Measurements from ENCODE around the gene RNF32.

Gene RNF32

DNA sequence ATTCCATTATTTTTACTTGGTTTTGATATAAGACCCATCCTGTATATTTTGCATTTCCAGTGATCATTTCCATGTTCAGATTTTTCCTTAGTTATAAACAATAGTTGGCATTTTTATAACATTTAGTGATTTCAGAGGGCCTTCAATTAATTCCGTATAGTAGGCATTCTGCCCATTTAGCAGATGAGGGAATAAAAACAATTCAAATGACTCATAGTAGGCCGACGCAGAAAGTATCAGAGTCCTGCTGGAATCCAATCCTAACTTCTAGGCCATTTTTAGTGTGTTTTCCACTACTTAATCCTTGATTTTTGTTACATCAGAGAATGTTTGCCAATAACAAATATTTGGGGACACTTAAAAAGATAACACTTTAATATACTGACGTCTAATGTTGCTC lies 15.4 kb downstream of the RNF32 start:
- no peak overlapping the region for H3K4me3 ChIP-seq (ENCODE audit: control insufficient read depth, low read depth, low read length)
- DNase-seq (ENCODE audit: low read depth), result peak; percentile 16
- TF ChIP-seq, protein P1, sequence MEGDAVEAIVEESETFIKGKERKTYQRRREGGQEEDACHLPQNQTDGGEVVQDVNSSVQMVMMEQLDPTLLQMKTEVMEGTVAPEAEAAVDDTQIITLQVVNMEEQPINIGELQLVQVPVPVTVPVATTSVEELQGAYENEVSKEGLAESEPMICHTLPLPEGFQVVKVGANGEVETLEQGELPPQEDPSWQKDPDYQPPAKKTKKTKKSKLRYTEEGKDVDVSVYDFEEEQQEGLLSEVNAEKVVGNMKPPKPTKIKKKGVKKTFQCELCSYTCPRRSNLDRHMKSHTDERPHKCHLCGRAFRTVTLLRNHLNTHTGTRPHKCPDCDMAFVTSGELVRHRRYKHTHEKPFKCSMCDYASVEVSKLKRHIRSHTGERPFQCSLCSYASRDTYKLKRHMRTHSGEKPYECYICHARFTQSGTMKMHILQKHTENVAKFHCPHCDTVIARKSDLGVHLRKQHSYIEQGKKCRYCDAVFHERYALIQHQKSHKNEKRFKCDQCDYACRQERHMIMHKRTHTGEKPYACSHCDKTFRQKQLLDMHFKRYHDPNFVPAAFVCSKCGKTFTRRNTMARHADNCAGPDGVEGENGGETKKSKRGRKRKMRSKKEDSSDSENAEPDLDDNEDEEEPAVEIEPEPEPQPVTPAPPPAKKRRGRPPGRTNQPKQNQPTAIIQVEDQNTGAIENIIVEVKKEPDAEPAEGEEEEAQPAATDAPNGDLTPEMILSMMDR (conservative IDR thresholded peaks at IDR 0.05; ENCODE audit: control insufficient read depth, insufficient read depth, low read depth, low read length), result no peak

DNA sequence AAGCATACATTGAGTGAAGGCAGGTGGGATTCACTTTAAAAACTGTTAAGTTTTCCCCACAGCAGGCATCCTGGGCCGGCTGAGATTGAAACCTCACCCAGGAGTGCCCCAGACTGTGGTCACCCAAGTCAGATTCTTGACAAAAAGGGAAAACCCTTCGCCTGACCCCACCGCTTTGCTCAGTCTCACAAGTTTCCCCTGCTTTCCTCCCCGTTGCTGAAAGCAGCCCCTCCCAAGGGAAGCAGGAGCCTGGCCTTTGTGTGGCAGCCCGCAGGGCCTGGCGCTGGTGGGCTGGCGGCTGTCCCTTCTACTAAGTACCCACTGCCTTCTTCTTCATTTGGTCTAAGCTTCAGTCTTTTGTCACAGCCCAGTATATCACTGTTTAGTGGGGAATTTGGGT lies 16.0 kb downstream of the RNF32 start:
- TF ChIP-seq, protein P1 (conservative IDR thresholded peaks at IDR 0.05; ENCODE audit: control insufficient read depth, insufficient read depth, low read depth, low read length), result no peak
- DNase-seq (ENCODE audit: low read depth), result no peak
- no peak overlapping the region for H3K4me3 ChIP-seq (ENCODE audit: control insufficient read depth, low read depth, low read length)

DNA sequence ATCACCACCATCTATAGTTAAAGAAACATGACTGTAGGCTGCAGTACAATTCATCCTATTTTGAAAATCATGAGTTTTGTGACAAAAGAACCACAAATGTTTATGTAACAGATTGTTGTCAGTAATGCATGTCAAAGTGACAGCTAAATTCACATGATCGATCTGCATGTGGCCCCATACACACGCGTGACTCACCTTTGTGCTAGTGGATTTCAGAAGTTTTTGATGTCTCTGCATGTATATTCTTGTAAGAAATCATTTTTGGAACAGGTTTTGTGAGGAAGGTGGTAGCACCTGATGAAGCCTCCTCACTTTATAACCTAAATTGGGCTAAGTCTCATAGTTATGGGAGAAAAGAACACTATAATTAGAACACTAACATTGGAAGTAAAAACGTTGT lies 17.1 kb downstream of the RNF32 start:
- TF ChIP-seq, protein P1 (conservative IDR thresholded peaks at IDR 0.05; ENCODE audit: control insufficient read depth, insufficient read depth, low read depth, low read length), result no peak

DNA sequence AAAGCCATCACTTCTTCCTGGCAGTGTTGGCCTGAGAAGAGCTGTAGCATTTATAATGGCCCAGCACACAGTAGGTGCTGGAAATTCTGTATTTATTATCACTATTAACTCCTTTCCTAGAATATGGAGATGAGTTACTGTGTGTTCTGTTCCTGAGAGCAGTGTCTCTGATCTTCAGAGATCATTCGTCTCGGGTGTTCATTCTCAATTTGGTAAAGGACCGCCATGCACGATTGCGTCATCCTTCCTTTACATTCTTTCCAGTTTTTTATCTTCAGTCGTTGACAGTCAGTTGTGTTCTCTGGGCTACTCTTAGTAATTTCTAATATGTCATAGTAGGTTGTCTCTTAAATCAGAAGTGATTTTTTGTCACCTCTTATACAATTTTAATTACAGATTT lies 18.6 kb downstream of the RNF32 start:
- no peak for DNase-seq (ENCODE audit: low read depth)
- no peak overlapping the region for H3K4me3 ChIP-seq (ENCODE audit: control insufficient read depth, low read depth, low read length)
- TF ChIP-seq, protein P1 (conservative IDR thresholded peaks at IDR 0.05; ENCODE audit: control insufficient read depth, insufficient read depth, low read depth, low read length), result no peak

More for the DNA sequence above, 17.1 kb downstream of the RNF32 start:
- no peak for DNase-seq (ENCODE audit: low read depth)
- H3K4me3 ChIP-seq (ENCODE audit: control insufficient read depth, low read depth, low read length), result no peak overlapping the region

DNA sequence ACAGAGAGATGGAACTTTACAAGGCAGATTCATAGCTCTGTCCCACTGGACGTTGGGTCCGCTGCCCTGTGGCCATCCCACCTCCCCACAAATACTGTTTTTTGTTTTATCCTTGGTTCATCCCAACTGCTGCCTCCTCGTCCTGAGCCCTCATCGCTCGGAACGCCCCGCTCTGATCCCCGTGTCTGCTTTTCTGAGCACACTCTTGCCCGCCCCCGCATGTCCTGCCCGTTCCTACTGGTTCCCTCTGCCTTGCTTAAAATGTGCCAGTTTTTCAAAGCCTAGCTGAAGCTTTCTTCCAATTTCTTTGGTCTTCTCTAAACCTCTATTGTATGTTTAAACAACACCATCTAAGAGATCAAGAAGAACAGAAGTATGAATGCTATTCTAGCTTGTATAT lies 19.4 kb downstream of the RNF32 start:
- DNase-seq (ENCODE audit: low read depth), result no peak
- TF ChIP-seq, protein P1 (conservative IDR thresholded peaks at IDR 0.05; ENCODE audit: control insufficient read depth, insufficient read depth, low read depth, low read length), result no peak

DNA sequence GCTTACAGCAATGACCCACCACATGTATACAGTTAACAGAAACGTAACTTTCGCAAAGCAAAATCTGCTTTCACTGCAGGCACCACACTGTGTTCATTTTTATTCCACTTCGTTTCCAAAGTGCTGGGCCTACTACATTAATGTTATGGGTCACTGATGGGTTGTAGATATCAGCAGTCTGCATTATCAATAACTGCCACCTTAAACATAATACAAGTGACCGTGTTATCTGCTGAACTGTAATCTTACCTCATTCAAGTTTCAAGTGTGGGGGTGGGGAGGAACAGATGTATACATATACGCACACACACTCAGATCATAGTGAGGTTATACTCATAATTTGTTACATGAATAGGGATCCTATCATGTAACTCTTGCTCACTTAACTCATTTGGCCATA lies 21.1 kb downstream of the RNF32 start:
- no peak for DNase-seq (ENCODE audit: low read depth)
- no peak overlapping the region for H3K4me3 ChIP-seq (ENCODE audit: control insufficient read depth, low read depth, low read length)
- TF ChIP-seq, protein P1 (conservative IDR thresholded peaks at IDR 0.05; ENCODE audit: control insufficient read depth, insufficient read depth, low read depth, low read length), result no peak

More for the DNA sequence above, 19.4 kb downstream of the RNF32 start:
- no peak overlapping the region for H3K4me3 ChIP-seq (ENCODE audit: control insufficient read depth, low read depth, low read length)

DNA sequence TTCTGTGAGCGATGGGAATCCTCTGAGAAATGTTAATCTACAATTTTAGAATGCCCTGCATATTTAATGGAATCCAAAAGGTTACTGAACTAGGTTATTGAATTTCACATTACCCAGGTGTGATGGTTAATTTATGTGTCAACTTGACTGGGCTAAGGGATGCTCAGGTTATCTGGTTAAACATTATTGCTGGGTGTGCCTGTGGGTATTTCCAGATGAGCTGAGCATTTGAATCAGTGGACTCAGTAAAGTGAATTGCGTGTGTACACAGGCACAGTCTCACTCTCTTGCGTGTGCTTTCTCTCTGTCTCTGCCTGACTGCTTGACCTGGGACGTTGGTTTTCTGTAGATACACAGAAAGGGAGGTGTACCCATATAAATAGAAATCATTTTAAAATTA lies 21.7 kb downstream of the RNF32 start:
- no peak for DNase-seq (ENCODE audit: low read depth)
- H3K4me3 ChIP-seq (ENCODE audit: control insufficient read depth, low read depth, low read length), result no peak overlapping the region
- TF ChIP-seq, protein P1 (conservative IDR thresholded peaks at IDR 0.05; ENCODE audit: control insufficient read depth, insufficient read depth, low read depth, low read length), result no peak

Data from fibroblast of mammary gland (primary cell).